HG02840 (cell line): ENCODE data around the gene AQP6.

Source experiments
- ATAC-seq: cut with Tn5 transposase; IDR thresholded peaks from one replicate; pipeline ENCODE4 v1.9.1; 2021; ENCODE audit warnings: mild to moderate bottlenecking, moderate library complexity, moderate number of reproducible peaks; ENCODE audit not compliant: unreplicated experiment, low FRiP score

Gene AQP6

GRCh38 chr12:49972641-49973360, at the start of gene AQP6:
AQP6 (plus strand) TSS chr12:49972947; CDS start chr12:49973174, 227 bp downstream.
- no peak for ATAC-seq

GRCh38 chr12:49923035-49923644, 49.6 kb upstream of the AQP6 start:
- ATAC-seq = no peak

- no peak for ATAC-seq
Observed at GRCh38 chr12:49923880-49924556, 48.7 kb upstream of the AQP6 start.

GRCh38 chr12:49924628-49925246, 48.0 kb upstream of the AQP6 start:
- no peak for ATAC-seq

GRCh38 chr12:49925433-49926204, 47.1 kb upstream of the AQP6 start:
- ATAC-seq = no peak

- no peak for ATAC-seq
Observed at GRCh38 chr12:49928471-49928870, 44.3 kb upstream of the AQP6 start.

- ATAC-seq = no peak
Observed at GRCh38 chr12:49929581-49929980, 43.2 kb upstream of the AQP6 start.

GRCh38 chr12:49930515-49931288, 42.0 kb upstream of the AQP6 start:
- no peak for ATAC-seq

- no peak for ATAC-seq
Observed at GRCh38 chr12:49932023-49932422, 40.7 kb upstream of the AQP6 start.

GRCh38 chr12:49932533-49933130, 40.1 kb upstream of the AQP6 start:
- no peak for ATAC-seq

- no peak for ATAC-seq
Observed at GRCh38 chr12:49933796-49934195, 39.0 kb upstream of the AQP6 start.

GRCh38 chr12:49934505-49934904, 38.2 kb upstream of the AQP6 start:
- no peak for ATAC-seq

- ATAC-seq = no peak
Observed at GRCh38 chr12:49936925-49937324, 35.8 kb upstream of the AQP6 start.

GRCh38 chr12:49937639-49938300, 35.0 kb upstream of the AQP6 start:
- no peak for ATAC-seq

GRCh38 chr12:49939307-49939706, 33.4 kb upstream of the AQP6 start:
- no peak for ATAC-seq

- no peak for ATAC-seq
Observed at GRCh38 chr12:49939707-49940106, 33.0 kb upstream of the AQP6 start.

GRCh38 chr12:49941556-49942511, 30.9 kb upstream of the AQP6 start:
- no peak for ATAC-seq

GRCh38 chr12:49942512-49942893, 30.2 kb upstream of the AQP6 start:
- no peak for ATAC-seq
